Renal cortical epithelial cell (primary cell): ENCODE results near the gene OSM. TPM values are rescaled to one million over a fixed set of nuclear protein-coding genes. Genes with fewer than 3 reads are reported as not detected.
A peak's percentile ranks its signal among the peaks of the same experiment; 100 is the strongest.
"Not testable (repeated sequence)": the region's sequence is repeated elsewhere in the genome, so short reads cannot be mapped to it uniquely, and the experiment has no call there.

Source experiments
- DNase-seq: peaks from one replicate; pipeline ENCODE4 v3.0.0-alpha.2; 2011; ENCODE audit warnings: low read depth
- total RNA-seq: library from RNA; depleted of rRNA; stranded (reverse); fragments of >200 nt; gene quantifications from 2 replicates; pipeline ENCODE4 v1.2.3, GENCODE V29; 2014

OSM gene
- total RNA-seq, 1 donor from 2014 or later, result not detected

- no peak for DNase-seq
Observed at GRCh38 chr22:30245181-30245984, 21.3 kb downstream of the OSM start.

- DNase-seq, result no peak
Observed at GRCh38 chr22:30244641-30245040, 22.0 kb downstream of the OSM start.

GRCh38 chr22:30244066-30244465 lies 22.6 kb downstream of the OSM start:
- DNase-seq, result no peak

- no peak for DNase-seq
Observed at GRCh38 chr22:30243661-30244060, 23.0 kb downstream of the OSM start.

- DNase-seq, result no peak
Observed at GRCh38 chr22:30241576-30242371, 24.9 kb downstream of the OSM start.

- no peak for DNase-seq
Observed at GRCh38 chr22:30240541-30241417, 25.9 kb downstream of the OSM start.

- DNase-seq, result no peak
Observed at GRCh38 chr22:30239488-30240405, 26.9 kb downstream of the OSM start.

GRCh38 chr22:30238661-30239487 lies 27.8 kb downstream of the OSM start:
- peak; percentile 61 for DNase-seq

- DNase-seq, result no peak
Observed at GRCh38 chr22:30238136-30238535, 28.5 kb downstream of the OSM start.

- DNase-seq, result no peak
Observed at GRCh38 chr22:30236875-30237274, 29.8 kb downstream of the OSM start.

- peak; percentile 97 for DNase-seq
Observed at GRCh38 chr22:30235687-30236170, 30.9 kb downstream of the OSM start.

GRCh38 chr22:30234786-30235470 lies 31.7 kb downstream of the OSM start:
- DNase-seq, result peak; percentile 97

- DNase-seq, result not testable (repeated sequence)
Observed at GRCh38 chr22:30234325-30234724, 32.3 kb downstream of the OSM start.

- no peak for DNase-seq
Observed at GRCh38 chr22:30233582-30233981, 33.1 kb downstream of the OSM start.

- no peak for DNase-seq
Observed at GRCh38 chr22:30232716-30233218, 33.9 kb downstream of the OSM start.

GRCh38 chr22:30230787-30231461 lies 35.7 kb downstream of the OSM start:
- no peak for DNase-seq

GRCh38 chr22:30230330-30230729 lies 36.3 kb downstream of the OSM start:
- DNase-seq, result no peak
